HG02970 (cell line): Measurements from ENCODE around the gene MANBA.
"Not testable (repeated sequence)": the region's sequence is repeated elsewhere in the genome, so short reads cannot be mapped to it uniquely, and the experiment has no call there.

Experiments used
- ATAC-seq: cut with Tn5 transposase; IDR thresholded peaks from one replicate; pipeline ENCODE4 v1.9.1; 2021; ENCODE audit warnings: mild to moderate bottlenecking, moderate library complexity, moderate number of reproducible peaks; ENCODE audit not compliant: unreplicated experiment, low FRiP score

The MANBA gene

DNA sequence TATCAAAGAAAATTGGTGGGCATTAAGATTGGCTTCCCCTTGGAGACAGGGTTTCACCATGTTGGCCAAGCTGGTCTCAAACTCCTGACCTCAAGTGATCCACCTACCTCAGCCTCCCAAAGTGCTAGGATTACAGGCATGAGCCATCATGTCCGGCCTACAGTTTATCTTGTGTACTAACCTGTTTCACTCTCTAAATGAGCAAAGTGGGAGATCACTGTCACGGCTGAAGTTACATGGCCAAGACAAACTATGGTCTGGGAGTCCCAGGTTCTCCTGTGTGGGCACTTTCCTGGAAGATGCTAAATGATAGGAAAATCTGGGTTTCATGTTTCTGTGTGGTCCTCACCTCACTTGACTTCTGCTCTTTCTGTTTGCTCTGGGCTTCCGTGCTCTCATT, 33.8 kb downstream of the MANBA start:
- not testable (repeated sequence) for ATAC-seq

DNA sequence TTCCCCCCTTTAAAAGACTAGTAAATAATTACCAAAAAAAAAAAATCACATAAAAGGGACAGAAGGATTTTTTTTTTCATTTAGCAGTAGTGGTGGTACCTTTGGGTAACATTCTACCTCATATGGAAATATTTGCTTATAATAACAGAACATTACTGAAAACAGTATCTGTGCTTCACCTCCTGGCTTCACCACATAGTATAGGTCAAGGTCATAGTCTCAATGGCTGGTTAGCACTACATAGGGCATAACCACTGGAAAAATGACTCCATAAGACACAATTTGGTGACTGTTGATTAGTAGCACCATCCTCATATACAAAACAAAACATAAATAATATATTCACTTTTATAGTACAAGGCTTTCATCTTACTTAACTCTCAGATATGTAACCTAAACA, 34.7 kb downstream of the MANBA start:
- no peak for ATAC-seq

DNA sequence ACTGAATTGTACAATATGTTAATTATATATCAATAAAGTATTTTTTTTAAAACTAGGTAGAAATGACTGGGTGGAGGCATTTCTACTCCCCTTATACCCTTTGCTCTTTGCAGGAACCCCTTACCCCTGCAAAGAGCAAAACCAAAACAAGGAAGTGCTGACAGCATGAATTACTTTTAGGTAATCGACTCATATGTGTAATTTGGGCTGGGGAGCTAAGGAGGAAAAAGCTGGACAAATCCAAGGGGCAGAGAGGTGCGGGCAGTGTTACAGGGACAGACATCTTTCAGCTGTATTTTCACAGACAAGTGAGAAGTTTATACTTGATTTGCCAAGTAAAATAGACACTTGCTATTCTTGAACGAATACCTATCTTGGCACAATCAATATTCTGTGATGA, 35.5 kb downstream of the MANBA start:
- no peak for ATAC-seq

DNA sequence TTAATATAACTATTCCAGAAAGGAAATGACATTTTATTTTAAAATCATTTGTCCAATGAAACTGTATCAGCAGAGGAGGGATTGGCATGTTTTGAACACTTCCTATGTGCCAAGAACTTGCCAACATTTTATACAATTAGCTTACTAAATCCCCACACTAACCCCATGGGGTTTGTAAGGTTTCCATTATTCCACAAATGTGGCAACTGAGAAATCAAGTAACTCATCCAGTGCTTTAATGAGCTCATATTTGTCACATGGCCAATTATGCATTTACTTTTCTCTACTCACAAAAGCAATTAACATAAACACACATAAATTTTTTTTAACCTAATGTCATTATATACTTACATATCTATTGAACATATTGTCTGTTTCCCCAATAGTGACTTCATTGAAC, 37.3 kb downstream of the MANBA start:
- no peak for ATAC-seq

DNA sequence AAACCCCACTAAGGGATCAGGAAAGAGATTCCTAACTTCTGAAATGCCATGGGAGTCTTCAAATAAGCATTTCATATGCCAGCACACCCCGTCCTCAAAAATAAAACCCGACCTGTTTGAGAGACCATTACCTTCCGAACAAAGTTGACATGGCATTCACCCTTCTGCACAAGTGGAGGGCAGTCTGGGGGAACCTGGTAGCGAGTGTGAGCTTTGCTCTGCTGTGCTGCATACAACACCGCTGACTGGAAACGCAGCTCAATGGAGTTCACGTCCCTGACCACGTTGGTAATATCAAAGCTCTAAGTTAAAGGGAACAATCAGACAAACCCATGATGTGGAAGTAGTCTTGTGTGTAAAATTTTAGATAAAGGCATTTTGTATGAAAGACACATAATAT, 38.0 kb downstream of the MANBA start:
- no peak for ATAC-seq

DNA sequence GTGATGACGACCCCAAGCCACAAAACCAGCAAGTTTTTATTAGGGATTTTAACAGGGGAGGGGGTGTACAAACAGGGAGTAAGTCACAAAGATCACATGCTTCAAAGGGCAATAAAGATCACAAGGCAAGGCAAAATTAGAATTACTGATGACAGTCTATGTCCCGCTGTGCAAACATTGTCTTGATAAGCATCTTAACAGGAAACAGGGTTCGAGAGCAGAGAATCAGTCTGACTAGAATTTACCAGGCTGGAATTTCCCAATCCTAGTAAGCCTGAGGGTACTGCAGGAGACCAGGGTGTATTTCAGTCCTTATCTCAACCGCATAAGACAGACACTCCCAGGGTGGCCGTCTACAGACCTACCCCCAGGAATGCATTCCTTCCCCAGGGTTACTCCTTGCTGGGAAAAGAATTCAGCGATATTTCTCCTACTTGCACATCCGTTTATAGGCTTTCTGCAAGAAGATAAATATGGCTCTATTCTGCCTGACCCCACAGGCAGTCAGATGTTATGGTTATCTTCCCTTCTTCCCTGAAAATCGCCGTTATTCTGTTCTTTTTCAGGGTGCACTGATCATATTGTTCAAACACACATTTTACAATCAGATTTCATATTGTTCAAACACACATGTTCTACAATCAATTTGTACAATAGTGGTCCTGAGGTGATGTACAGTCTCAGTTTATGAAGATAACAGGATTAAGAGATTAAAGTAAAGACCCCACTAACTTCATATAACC, 41.8 kb downstream of the MANBA start:
- not testable (repeated sequence) for ATAC-seq

DNA sequence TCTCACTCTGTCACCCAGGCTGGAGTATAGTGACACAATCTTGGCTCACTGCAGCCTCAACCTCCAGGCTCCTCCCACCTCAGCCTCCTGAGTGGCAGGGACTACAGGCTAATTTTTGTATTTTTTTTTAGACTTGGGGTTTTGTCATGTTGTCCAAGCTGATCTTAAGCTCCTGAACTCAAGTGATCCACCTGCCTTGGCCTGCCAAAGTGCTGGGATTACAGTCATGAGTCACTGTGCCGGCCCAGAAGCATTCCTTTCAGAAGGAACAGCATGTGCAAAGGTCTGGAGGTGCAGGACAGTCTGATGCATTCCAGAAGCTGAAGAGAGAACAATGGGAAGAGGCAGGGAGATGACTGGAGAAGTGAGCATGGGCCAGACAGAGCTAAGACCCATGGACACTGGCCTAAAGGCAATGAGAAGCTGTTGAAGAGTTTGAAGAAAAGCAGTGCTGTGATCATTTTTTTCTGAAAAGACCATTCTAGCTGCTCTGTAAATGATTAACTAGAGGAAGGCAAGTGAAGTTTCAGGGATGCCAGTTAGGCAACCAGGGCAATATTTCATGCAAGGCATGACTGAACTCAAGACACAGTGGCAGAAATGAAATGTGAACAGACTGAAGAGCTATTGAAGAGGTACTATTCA, 43.2 kb downstream of the MANBA start:
- ATAC-seq: no peak

DNA sequence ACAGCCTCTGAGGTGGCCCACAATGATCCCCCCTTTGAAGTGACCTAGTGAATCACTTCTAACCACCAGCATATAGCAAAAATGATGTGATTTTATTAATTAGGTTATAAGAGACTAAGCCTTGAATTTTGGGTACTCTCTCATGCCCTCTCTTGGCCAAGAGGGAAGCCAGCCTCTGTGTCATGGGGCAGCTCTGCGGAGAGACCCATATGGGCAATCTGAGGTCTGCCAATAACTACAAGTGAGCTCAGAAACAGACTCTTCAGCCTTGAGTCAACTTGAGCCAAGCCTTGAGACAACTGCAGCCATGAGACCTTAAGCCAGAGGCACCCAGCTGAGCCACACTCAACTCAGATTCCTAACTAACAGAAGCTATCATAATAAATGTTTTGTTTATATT, 45.7 kb downstream of the MANBA start:
- ATAC-seq: no peak

DNA sequence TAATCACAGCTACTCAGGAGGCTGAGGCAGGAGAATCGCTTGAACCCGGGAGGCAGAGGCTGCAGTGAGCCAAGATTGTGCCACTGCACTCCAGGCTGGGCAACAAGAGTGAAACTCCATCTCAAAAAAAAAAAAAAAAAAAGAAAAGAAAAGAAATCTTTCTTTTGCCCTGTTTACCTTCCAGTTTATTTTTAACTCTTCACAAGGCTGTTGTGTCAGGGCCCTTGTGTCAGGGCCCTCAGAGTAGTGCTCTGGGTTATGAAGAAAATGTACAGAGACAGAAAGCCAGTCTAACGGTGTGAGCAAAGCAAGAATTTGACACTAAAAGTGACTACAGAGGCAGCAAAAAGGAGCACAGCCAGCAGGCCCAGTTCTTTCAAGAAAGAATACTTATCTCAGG, 47.0 kb downstream of the MANBA start:
- not testable (repeated sequence) for ATAC-seq

DNA sequence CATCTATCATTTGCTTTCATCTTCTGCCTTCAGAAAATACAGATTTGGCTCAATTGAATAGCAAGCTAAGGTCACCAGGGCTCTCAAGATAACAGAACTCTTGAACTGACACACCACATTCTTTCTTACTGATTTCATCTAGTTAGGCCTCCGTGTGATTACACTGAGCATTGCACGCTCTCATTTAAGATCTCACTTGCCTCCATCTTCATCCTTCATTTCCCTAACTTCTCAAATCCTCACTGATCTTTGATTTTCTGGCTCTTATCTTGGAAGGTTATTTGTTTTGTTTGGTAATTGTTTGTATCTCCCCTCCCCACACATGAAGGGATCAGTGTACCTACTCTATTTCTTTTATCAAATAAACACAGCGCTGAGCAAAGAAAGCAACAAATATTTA, 47.7 kb downstream of the MANBA start:
- ATAC-seq: no peak

DNA sequence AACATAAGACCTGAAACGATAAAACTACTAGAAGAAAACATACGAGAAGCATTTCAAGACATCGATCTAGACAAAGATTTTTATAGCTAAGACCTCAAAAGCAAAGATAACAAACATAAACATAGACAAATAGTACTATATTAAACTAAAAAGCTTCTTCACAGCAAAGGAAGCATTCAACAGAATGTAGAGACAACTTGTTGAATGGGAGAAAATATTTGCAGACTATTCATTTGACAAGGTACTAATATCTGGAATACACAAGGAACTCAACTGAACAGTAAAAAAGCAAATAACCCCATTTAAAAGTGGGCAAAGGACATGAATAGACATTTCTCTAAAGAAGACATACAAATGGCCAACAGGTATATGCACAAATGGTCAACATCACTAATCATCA, 49.8 kb downstream of the MANBA start:
- no peak for ATAC-seq

DNA sequence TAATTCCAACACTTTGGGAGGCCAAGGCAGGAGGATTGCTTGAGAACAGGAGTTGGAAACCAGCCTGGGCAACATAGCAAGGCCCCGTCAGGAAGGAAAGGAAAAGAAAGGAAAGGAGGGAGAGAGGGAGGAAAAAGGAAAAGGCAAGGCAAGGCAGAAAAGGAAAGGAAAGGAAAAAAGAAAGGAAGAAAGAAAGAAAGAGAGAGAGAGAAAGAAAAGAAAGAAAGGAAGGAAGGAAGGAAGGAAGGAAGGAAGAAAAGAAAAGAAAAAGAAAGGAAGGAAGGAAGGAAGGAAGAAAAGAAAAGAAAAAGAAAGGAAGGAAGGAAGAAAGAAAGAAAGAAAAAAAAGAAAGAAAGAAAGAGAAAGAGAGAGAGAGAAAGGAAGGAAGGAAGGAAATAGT, 51.7 kb downstream of the MANBA start:
- ATAC-seq: not testable (repeated sequence)

DNA sequence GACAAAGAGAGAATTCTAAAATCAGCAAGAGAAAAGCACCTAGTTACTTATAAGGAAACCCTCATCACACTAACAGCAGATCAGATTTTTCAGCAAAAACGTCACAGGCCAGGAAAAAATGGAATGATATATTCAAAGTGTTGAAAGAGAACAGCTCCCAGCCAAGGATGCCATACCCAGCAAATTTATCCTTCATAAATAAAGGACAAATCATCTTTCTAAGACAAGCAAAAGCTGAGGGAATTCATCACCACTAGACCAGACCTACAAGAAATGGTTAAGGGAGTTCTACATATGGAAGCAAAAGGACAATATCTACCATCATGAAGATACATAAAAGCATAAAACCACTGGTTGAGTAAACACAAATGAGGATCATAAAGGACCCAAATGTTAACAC, 53.6 kb downstream of the MANBA start:
- ATAC-seq: no peak

DNA sequence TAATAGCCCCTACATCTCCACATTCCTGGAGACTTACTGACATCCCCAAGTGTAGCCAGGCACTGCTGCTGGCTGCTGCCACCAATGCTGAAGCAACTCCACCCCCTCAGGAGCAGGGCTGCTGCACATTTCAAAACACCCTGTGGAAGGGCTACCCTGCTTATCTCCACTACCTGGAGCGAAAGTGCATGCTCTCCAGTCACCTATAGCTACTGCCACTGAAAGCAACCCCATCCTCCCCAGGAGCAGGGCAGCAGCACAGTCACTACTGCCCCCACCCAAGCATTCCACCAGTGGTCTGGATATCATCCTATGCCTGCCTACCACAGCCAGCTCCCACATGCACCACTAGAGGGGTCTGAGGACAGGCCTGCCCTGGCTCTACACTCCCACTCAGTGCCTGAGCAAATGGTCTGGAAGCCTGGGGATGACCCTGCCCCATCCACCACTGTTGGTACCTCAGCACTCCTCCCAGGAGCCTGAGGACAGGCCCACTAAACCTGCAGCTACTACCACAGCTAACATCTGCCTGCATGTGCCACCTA, 55.3 kb downstream of the MANBA start:
- ATAC-seq: no peak

DNA sequence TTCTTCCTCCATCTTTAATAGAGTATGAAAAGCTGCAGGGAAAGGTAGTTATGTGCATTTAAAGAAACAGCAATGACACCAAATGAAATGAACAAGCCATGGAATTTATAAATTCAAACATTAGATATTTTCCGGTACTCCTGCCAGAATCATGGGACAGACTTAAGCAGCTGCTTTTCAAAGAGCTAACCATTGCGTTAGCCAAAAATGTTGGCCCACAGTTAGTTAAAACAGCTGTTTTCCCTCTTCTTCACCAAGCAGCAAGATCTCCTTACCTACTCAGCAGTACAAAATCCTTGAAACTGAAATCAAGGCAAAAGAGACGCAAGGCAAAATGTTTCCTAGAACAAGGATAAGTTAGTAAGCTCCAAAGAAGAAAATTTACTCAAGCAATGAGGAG, 64.0 kb downstream of the MANBA start:
- no peak for ATAC-seq

DNA sequence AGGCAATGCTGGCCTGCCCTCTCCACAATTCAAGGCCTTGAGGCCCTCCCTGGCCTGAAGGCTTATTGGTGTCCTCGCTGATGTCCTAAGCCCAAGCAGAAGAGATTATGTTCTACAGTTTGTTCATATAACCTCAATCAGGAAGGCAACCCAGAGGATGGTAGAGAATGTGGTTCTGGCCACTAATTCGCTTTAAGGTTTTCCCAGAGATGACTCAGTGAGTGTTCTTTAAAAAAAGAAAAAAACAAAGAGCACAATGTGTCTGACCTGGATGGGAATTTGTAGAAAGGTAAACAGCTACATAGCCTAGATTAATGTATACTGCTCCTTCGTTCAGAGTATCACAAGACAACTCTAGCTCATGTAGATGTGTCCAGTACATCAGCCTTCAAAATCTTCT, 66.0 kb downstream of the MANBA start:
- ATAC-seq: no peak

DNA sequence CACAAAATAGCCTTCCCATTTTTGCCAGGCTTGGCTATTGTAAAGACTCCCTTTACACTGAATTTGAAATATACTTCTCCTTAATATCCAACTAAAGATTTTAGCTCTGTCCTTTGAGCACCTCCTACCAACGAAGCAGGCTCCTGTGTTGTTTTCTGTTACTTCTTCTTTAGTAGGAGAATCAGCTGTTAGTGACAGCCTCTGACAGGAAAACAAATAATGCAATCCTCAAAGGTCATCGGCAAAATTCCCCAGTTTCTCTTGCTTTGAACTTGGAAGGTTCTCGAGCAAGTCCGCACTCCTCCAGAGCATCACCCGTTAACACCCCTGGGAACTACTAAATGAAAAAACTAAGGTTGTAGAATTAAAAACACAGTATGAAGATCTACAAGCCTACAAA, 66.9 kb downstream of the MANBA start:
- ATAC-seq: no peak

DNA sequence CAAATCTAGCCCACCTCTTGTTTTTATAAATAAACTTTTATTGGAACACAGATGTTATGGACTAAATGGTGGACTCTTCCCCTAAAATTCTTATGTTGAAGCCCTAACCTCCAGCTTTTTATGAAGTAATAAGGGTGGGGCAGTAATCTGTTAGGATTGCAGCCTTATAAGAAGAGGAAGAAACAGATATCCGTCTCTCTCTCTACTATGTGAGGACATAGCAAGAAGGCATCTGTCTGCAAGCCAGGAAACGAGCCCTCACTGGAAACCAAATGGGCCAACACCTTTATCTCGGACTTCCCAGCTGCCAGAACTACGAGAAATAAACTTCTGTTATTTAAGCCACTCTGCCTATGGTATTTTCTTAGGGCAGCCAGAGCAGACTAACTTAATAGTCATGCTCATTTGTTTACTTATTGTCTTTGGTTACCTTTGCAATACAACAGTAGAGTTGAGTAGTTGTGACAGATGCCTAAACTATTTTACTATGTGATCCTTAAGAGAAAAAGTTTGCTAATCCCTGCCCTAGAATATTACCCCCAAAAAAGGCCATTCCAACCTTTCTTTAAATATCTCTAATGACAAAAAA, 67.4 kb downstream of the MANBA start:
- no peak for ATAC-seq

DNA sequence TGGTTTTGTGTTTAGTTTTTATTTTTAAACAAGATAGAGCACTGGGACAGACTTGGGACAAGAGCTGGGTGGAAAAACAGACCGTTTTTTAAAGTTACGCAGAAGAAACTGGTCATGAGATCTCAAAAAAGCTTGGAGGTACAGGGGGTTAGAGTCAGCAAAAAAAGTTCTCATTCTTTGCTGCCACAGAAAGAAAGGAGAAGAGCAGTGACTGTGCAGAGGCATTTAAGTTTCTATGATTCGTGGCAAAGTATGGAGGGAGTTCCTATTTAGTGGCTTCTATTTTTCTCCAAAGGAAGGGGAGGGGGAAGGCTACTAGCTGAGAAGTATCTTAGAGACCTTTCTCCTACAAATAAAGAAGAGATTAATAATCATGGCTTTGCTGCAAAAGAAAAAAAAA, 68.3 kb downstream of the MANBA start:
- no peak for ATAC-seq

DNA sequence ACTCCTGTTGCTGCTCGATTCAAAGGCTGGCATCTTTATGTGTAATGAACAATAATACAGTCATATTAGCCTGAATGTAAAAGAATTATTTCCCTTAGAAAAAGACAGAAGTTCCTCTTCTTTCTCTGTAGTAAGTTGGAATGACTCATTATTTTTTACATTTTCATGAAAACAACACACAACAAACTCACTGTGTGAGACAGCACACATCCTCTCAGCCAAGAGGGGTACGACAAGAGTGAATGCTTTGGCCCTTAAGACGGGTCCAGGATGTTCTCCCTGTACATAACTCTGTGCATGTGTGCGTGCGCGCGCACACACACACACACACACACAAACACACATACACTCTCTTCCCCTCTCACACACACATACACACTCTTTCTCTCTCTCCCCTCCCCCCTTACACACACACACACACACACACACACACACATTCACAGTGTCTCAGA, 72.8 kb downstream of the MANBA start:
- ATAC-seq: peak; percentile 32

DNA sequence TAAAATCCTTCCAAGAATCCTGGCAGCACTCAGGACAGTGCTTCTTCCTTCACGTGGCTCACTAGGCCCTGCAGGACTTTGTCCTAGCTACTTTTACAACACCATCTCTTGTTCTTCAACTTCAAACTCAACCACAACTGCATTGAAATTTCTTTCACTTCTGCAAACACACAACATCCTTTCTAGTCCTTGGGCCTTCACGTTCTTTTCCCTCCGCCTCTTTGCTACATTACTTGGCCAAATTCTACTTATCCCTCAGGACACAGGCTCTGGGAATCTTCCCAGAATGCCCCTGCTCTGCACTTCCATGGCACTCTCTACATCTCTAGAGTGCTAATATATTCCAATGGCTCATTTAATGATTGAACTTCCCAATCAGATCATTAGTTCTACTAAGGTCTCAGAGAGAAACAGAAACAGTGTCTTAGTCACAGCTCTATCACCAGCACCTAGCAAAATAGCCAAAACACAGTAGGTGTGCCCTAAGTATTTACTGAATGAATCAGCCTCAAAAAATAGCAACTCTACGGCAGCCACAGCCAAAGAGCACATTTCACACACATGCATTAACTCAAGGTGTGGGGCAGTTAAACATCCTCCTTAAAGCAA, 73.3 kb downstream of the MANBA start:
- ATAC-seq: peak; percentile 79
